Measurements from ENCODE around the gene ARL4C.

DNA sequence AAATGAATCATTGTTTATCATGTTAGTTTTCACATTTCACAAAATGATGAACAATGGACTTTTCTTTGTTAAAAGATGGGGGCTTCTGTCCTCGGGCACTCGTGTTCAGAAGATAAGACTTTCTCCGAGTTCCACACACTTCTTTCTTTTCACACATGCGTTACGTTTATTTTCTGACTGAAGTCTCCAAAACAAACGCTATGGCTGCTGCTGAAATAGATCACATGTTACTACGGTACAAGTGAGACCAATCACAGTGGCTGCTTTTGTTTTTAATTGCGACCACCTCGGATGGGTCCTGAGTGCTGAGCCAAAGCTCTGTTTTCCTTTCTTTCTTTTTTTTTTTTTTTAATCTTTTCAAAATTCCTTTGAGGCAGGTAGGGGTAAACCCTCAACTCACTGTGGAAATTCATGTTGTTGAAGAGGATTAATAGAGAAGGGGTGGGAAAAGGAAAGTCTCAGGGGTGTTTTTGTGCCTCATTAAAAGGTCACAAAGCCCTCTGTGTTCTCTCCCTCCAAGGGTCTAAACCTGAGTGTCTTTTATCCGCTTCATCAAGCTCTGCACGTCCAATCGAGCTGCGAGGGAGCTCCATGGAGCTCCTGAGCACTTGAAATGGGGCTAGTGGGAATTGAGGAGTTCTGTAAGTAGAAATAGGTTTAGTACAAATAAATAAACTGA lies 48.2 kb downstream of the ARL4C start:
- TF ChIP-seq CTCF (IDR thresholded peaks at IDR 0.05) (no peak), POLR2A (IDR thresholded peaks at IDR 0.05) (no peak)
